Uterus (tissue), 2 donors: ENCODE data around the gene SETBP1.

Source experiments
- POLR2A ChIP-seq, 2 donors: fragments of 450-650 bp; IDR thresholded peaks; one replicate each; pipeline ENCODE4 v1.6.1; 2016; ENCODE audit warnings: antibody characterized with exemption in 2 of 2, mild to moderate bottlenecking in 1 of 2, moderate library complexity in 1 of 2
- TF ChIP-seq, protein P1 (sequence below), 4 experiments: fragments of 200-600 bp in 2 of 4; fragments of 450-650 bp in 2 of 4; sonication (generic) in 2 of 4; IDR thresholded peaks; one replicate each; pipeline ENCODE4 v1.5.1; 2016 to 2019; ENCODE audit warnings: antibody characterized with exemption in 4 of 4, mild to moderate bottlenecking in 2 of 4, moderate library complexity in 1 of 4

DNA sequence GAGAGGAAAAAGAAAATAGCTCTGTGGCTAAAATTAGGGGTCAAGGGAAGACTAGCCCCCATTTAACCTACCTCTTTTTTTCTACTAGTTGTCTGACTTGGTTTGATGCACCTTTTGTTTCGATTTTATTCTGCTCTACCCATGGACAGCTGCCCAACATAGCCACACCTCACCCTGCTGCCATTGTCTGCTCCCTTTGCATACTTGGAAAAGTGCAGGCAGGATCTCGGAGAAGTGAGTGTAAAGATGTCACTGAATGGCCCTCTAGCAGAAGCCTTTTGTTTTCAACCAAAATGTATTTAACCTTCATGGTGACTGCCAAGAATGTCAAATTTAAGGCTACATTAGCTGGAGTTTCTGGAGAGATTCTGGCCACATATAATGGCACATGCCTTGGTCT, 62.9 kb downstream of the SETBP1 start:
- TF ChIP-seq, protein P1, sequence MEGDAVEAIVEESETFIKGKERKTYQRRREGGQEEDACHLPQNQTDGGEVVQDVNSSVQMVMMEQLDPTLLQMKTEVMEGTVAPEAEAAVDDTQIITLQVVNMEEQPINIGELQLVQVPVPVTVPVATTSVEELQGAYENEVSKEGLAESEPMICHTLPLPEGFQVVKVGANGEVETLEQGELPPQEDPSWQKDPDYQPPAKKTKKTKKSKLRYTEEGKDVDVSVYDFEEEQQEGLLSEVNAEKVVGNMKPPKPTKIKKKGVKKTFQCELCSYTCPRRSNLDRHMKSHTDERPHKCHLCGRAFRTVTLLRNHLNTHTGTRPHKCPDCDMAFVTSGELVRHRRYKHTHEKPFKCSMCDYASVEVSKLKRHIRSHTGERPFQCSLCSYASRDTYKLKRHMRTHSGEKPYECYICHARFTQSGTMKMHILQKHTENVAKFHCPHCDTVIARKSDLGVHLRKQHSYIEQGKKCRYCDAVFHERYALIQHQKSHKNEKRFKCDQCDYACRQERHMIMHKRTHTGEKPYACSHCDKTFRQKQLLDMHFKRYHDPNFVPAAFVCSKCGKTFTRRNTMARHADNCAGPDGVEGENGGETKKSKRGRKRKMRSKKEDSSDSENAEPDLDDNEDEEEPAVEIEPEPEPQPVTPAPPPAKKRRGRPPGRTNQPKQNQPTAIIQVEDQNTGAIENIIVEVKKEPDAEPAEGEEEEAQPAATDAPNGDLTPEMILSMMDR (IDR thresholded peaks at IDR 0.05), result no peak
- no peak for TF ChIP-seq POLR2A (IDR thresholded peaks at IDR 0.05)
